ENCODE measurements around the gene ARHGEF39.

ARHGEF39 gene

GRCh38 chr9:35664531-35665470, at the start of gene ARHGEF39:
Gene ARHGEF39, minus strand, starts transcription at chr9:35665195. Its CDS starts 26 bp downstream, at chr9:35665169.
- DNase-seq (ENCODE audit: extremely low read depth, low read depth), result no peak
- H3K4me3 ChIP-seq (replicated peaks; ENCODE audit: low read depth, low read length), result peak within 1 kb of the TSS; percentile 71
- TF ChIP-seq CTCF (IDR thresholded peaks at IDR 0.05; ENCODE audit: low read depth, low read length, missing control alignments), result peak; percentile 19

- H3K4me3 ChIP-seq (replicated peaks; ENCODE audit: low read depth, low read length), result no peak overlapping the region
- TF ChIP-seq CTCF (IDR thresholded peaks at IDR 0.05; ENCODE audit: low read depth, low read length, missing control alignments), result no peak
- no peak for DNase-seq (ENCODE audit: extremely low read depth, low read depth)
These were observed 49.1 kb upstream of the ARHGEF39 start for GRCh38 chr9:35714123-35714522.

GRCh38 chr9:35713578-35713977, 48.6 kb upstream of the ARHGEF39 start:
- DNase-seq (ENCODE audit: extremely low read depth, low read depth), result no peak
- H3K4me3 ChIP-seq (replicated peaks; ENCODE audit: low read depth, low read length), result no peak overlapping the region
- no peak for TF ChIP-seq CTCF (IDR thresholded peaks at IDR 0.05; ENCODE audit: low read depth, low read length, missing control alignments)

GRCh38 chr9:35712762-35713400, 47.9 kb upstream of the ARHGEF39 start:
- H3K4me3 ChIP-seq (replicated peaks; ENCODE audit: low read depth, low read length), result no peak overlapping the region
- no peak for DNase-seq (ENCODE audit: extremely low read depth, low read depth)
- TF ChIP-seq CTCF (IDR thresholded peaks at IDR 0.05; ENCODE audit: low read depth, low read length, missing control alignments), result no peak

- H3K4me3 ChIP-seq (replicated peaks; ENCODE audit: low read depth, low read length), result no peak overlapping the region
- DNase-seq (ENCODE audit: extremely low read depth, low read depth), result no peak
- no peak for TF ChIP-seq CTCF (IDR thresholded peaks at IDR 0.05; ENCODE audit: low read depth, low read length, missing control alignments)
These were observed 46.8 kb upstream of the ARHGEF39 start for GRCh38 chr9:35711501-35712428.

- H3K4me3 ChIP-seq (replicated peaks; ENCODE audit: low read depth, low read length), result no peak overlapping the region
- no peak for TF ChIP-seq CTCF (IDR thresholded peaks at IDR 0.05; ENCODE audit: low read depth, low read length, missing control alignments)
- no peak for DNase-seq (ENCODE audit: extremely low read depth, low read depth)
These were observed 46.0 kb upstream of the ARHGEF39 start for GRCh38 chr9:35710818-35711500.
